ENCODE measurements around the gene TRAP1. TPM values are rescaled to one million over a fixed set of nuclear protein-coding genes. Genes with fewer than 3 reads are reported as not detected.
A peak's percentile ranks its signal among the peaks of the same experiment; 100 is the strongest.

The TRAP1 gene
- total and polyA plus RNA-seq, 11 donors: 65.4 to 142 (median 110) TPM

- peak in 1 of 4 donors; percentile 37 for ATAC-seq
These were observed 17.5 kb upstream of the TRAP1 start for GRCh38 chr16:3734758-3735221.

GRCh38 chr16:3734084-3734757 is 16.9 kb upstream of the TRAP1 start:
- 96 to 98% (median 97%) methylated on average over 22 to 27 of the region's 27 CpGs for WGBS, 4 donors
- DNase-seq (no peak), ATAC-seq (no peak)
- no peaks in the 10 kb centered on the region for H3K27me3 ChIP-seq
- intact Hi-C loops (cut with DNase I): no loop called here
- H3K9me3 ChIP-seq: no peaks in the 10 kb centered on the region
- TF ChIP-seq CTCF (IDR thresholded peaks at IDR 0.05) (no peak), POLR2A (IDR thresholded peaks at IDR 0.05) (no peak)
- peaks cover 2 to 100% (median 98%) of the 10 kb centered on the region in 9 donors for H3K36me3 ChIP-seq
- H3K4me3 ChIP-seq: no peak overlapping the region
- no peaks in the 10 kb centered on the region for H3K4me1 ChIP-seq
- no peak overlapping the region for H3K27ac ChIP-seq

More at GRCh38 chr16:3734758-3735221, 17.5 kb upstream of the TRAP1 start:
- TF ChIP-seq CTCF (IDR thresholded peaks at IDR 0.05): no peak
- no peak for TF ChIP-seq POLR2A (IDR thresholded peaks at IDR 0.05)
- Histone ChIP-seq H3K4me1 (no peaks in the 10 kb centered on the region), H3K36me3 (peaks cover 2 to 100% (median 98%) of the 10 kb centered on the region in 9 donors), H3K9me3 (no peaks in the 10 kb centered on the region), H3K4me3 (no peak overlapping the region), H3K27me3 (no peaks in the 10 kb centered on the region), H3K27ac (no peak overlapping the region)
- WGBS, 4 donors: 97% methylated on average over 25 of the region's 25 CpGs
- DNase-seq: no peak
- intact Hi-C loops (cut with DNase I): no loop called here

GRCh38 chr16:3732171-3732570 is 14.8 kb upstream of the TRAP1 start:
- TF ChIP-seq CTCF (IDR thresholded peaks at IDR 0.05) (no peak), POLR2A (IDR thresholded peaks at IDR 0.05) (no peak)
- Histone ChIP-seq H3K4me1 (no peaks in the 10 kb centered on the region), H3K27me3 (no peaks in the 10 kb centered on the region), H3K27ac (no peak overlapping the region), H3K4me3 (no peak overlapping the region), H3K36me3 (peaks cover 2 to 100% (median 96%) of the 10 kb centered on the region in 9 donors), H3K9me3 (no peaks in the 10 kb centered on the region)
- ATAC-seq (no peak), DNase-seq (no peak)
- 74 to 89% (median 82%) methylated on average over 8 of the region's 8 CpGs for WGBS, 4 donors
- intact Hi-C loops (cut with DNase I): no loop called here

GRCh38 chr16:3731126-3731935 is 14.0 kb upstream of the TRAP1 start:
- TF ChIP-seq POLR2A (IDR thresholded peaks at IDR 0.05) (no peak), CTCF (IDR thresholded peaks at IDR 0.05) (no peak)
- no peak for DNase-seq

More at GRCh38 chr16:3731126-3731935, 14.0 kb upstream of the TRAP1 start:
- intact Hi-C loops (cut with DNase I): no loop called here
- Histone ChIP-seq H3K4me3 (no peak overlapping the region), H3K27ac (no peak overlapping the region), H3K4me1 (no peaks in the 10 kb centered on the region), H3K9me3 (no peaks in the 10 kb centered on the region), H3K36me3 (peaks cover 2 to 100% (median 96%) of the 10 kb centered on the region in 9 donors), H3K27me3 (no peaks in the 10 kb centered on the region)
- peak in 1 of 4 donors; percentile 8 for ATAC-seq
- 89 to 94% (median 90%) methylated on average over 32 to 34 of the region's 34 CpGs for WGBS, 4 donors
